ENCODE measurements around the gene SHPK.

Gene SHPK

GRCh38 chr17:3602499-3602898 is 33.6 kb downstream of the SHPK start:
- TF ChIP-seq GLIS3 (CRISPR knock-in tag; IDR thresholded peaks at IDR 0.05) (no peak), ESRRG (CRISPR knock-in tag; IDR thresholded peaks at IDR 0.05) (no peak), ZFP3 (CRISPR knock-in tag; IDR thresholded peaks at IDR 0.05) (no peak), TSHZ2 (CRISPR knock-in tag; IDR thresholded peaks at IDR 0.05) (no peak), ZNF565 (CRISPR knock-in tag; conservative IDR thresholded peaks at IDR 0.05; ENCODE audit: low read depth) (no peak), TOX (CRISPR knock-in tag; IDR thresholded peaks at IDR 0.05; ENCODE audit: borderline replicate concordance) (no peak), OSR1 (CRISPR knock-in tag; IDR thresholded peaks at IDR 0.05) (no peak), TCF4 (CRISPR knock-in tag; IDR thresholded peaks at IDR 0.05; ENCODE audit: borderline replicate concordance) (no peak), CSRNP3 (CRISPR knock-in tag; IDR thresholded peaks at IDR 0.05) (no peak), ZFP30 (CRISPR knock-in tag; IDR thresholded peaks at IDR 0.05) (no peak), BACH2 (CRISPR knock-in tag; IDR thresholded peaks at IDR 0.05; ENCODE audit: borderline replicate concordance) (no peak), CREB5 (CRISPR knock-in tag; IDR thresholded peaks at IDR 0.05; ENCODE audit: low read depth) (no peak), ISL1 (CRISPR knock-in tag; IDR thresholded peaks at IDR 0.05) (no peak), RARB (CRISPR knock-in tag; IDR thresholded peaks at IDR 0.05) (no peak), ZNF70 (CRISPR knock-in tag; IDR thresholded peaks at IDR 0.05) (no peak)
- no peak for ATAC-seq

GRCh38 chr17:3600529-3601205 is 35.4 kb downstream of the SHPK start:
- TF ChIP-seq ZFP3 (CRISPR knock-in tag; IDR thresholded peaks at IDR 0.05) (no peak), GLIS3 (CRISPR knock-in tag; IDR thresholded peaks at IDR 0.05) (no peak), RARB (CRISPR knock-in tag; IDR thresholded peaks at IDR 0.05) (no peak), ISL1 (CRISPR knock-in tag; IDR thresholded peaks at IDR 0.05) (no peak), ZFP30 (CRISPR knock-in tag; IDR thresholded peaks at IDR 0.05) (no peak), ZNF565 (CRISPR knock-in tag; conservative IDR thresholded peaks at IDR 0.05; ENCODE audit: low read depth) (no peak), BACH2 (CRISPR knock-in tag; IDR thresholded peaks at IDR 0.05; ENCODE audit: borderline replicate concordance) (no peak), CSDC2 (CRISPR knock-in tag; IDR thresholded peaks at IDR 0.05) (no peak), TCF4 (CRISPR knock-in tag; IDR thresholded peaks at IDR 0.05; ENCODE audit: borderline replicate concordance) (no peak), ZNF8 (CRISPR knock-in tag; IDR thresholded peaks at IDR 0.05) (no peak), ZC3H10 (CRISPR knock-in tag; IDR thresholded peaks at IDR 0.05) (no peak), CSRNP3 (CRISPR knock-in tag; IDR thresholded peaks at IDR 0.05) (no peak), CREB5 (CRISPR knock-in tag; IDR thresholded peaks at IDR 0.05; ENCODE audit: low read depth) (no peak), POU6F1 (CRISPR knock-in tag; IDR thresholded peaks at IDR 0.05; ENCODE audit: borderline replicate concordance, low read depth) (no peak), OSR1 (CRISPR knock-in tag; IDR thresholded peaks at IDR 0.05) (no peak)
- ATAC-seq, result no peak

All from SK-N-SH treated with all-trans-retinoic acid at 6 μM for 48 hours (cell line).